ENCODE measurements around the gene SLIT3. TPM values are rescaled to one million over a fixed set of nuclear protein-coding genes. Genes with fewer than 3 reads are reported as not detected.

SLIT3 gene
- total RNA-seq, 3 donors from 2014 or later (not counting 1 experiment from before 2014, with no cell fraction given): 0.34 to 0.80 TPM; not detected in 1

DNA sequence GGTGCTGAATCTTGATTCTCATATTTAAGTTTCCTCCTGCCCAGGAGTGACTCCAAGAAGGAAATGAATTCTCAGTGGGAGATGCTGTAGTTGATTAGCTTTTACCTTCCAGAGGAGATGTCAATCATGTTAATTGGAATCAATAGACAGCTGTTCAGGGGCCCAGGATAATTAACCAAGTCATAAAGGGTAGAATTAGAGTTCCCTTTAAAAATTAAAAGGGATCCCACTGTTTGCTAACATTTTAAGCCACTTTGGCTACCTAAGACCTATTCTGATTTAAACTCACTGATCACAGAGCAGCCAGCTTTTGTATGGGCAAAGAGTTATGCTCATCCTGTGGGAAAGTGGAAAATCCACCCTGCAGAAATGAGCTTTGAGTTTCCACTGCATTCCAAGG is 249.6 kb downstream of the SLIT3 start:
- ATAC-seq (no peak), DNase-seq (no peak)
- H3K36me3 Mint-ChIP-seq: no peaks in the 10 kb centered on the region
- H3K27me3 Mint-ChIP-seq (ENCODE audit: low read depth in 2 of 2): peaks cover 6 to 39% of the 10 kb centered on the region in 2 donors
- Histone ChIP-seq H3K9me3 (ENCODE audit: control insufficient read depth, insufficient read depth, low read length) (no peaks in the 10 kb centered on the region), H3K27me3 (ENCODE audit: control insufficient read depth, insufficient read depth, low read length) (no peaks in the 10 kb centered on the region), H3K27ac (ENCODE audit: low read length) (no peak overlapping the region), H3K4me3 (ENCODE audit: low read length) (no peak overlapping the region), H3K36me3 (ENCODE audit: control insufficient read depth, insufficient read depth, low read length) (no peaks in the 10 kb centered on the region), H3K4me1 (ENCODE audit: control insufficient read depth, insufficient read depth, low read length) (no peaks in the 10 kb centered on the region)
- intact Hi-C loops (cut with micrococcal nuclease): no loop called here
- H3K4me3 Mint-ChIP-seq: no peak overlapping the region
- no peaks in the 10 kb centered on the region for H3K4me1 Mint-ChIP-seq
- TF ChIP-seq, protein P1, sequence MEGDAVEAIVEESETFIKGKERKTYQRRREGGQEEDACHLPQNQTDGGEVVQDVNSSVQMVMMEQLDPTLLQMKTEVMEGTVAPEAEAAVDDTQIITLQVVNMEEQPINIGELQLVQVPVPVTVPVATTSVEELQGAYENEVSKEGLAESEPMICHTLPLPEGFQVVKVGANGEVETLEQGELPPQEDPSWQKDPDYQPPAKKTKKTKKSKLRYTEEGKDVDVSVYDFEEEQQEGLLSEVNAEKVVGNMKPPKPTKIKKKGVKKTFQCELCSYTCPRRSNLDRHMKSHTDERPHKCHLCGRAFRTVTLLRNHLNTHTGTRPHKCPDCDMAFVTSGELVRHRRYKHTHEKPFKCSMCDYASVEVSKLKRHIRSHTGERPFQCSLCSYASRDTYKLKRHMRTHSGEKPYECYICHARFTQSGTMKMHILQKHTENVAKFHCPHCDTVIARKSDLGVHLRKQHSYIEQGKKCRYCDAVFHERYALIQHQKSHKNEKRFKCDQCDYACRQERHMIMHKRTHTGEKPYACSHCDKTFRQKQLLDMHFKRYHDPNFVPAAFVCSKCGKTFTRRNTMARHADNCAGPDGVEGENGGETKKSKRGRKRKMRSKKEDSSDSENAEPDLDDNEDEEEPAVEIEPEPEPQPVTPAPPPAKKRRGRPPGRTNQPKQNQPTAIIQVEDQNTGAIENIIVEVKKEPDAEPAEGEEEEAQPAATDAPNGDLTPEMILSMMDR (IDR thresholded peaks at IDR 0.05): no peak
- no peak overlapping the region for H3K27ac Mint-ChIP-seq
- no peaks in the 10 kb centered on the region for H3K9me3 Mint-ChIP-seq

DNA sequence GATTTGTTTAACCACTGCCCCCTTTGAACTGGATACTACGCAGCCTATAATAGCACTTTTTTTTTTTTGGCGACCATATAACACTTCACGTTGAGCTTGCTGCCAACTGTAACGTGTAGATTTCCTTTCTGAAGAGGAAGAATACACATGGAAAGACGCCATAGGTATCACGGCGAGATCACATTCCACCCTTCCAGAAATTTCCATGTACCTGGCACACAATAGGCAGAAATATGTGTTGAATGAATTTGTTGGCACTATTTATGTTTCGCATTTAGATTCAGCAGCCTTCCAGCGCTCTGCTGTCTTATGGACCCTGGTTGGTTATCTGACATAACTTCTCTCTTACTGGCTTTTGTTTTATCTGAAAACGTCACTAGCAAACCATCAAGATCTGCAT is 250.3 kb downstream of the SLIT3 start:
- no peak overlapping the region for H3K27ac ChIP-seq (ENCODE audit: low read length)
- ATAC-seq: no peak
- Mint-ChIP-seq H3K36me3 (no peaks in the 10 kb centered on the region), H3K9me3 (no peaks in the 10 kb centered on the region), H3K4me1 (no peaks in the 10 kb centered on the region), H3K4me3 (no peak overlapping the region), H3K27me3 (ENCODE audit: low read depth in 2 of 2) (peaks cover 6 to 39% of the 10 kb centered on the region in 2 donors), H3K27ac (no peak overlapping the region)
- H3K9me3 ChIP-seq (ENCODE audit: control insufficient read depth, insufficient read depth, low read length): no peaks in the 10 kb centered on the region
- no peaks in the 10 kb centered on the region for H3K4me1 ChIP-seq (ENCODE audit: control insufficient read depth, insufficient read depth, low read length)
- TF ChIP-seq, protein P1 (IDR thresholded peaks at IDR 0.05): no peak
- WGBS (ENCODE audit: insufficient coverage): 74% methylated on average over 7 of the region's 10 CpGs
- no peak for DNase-seq
- H3K36me3 ChIP-seq (ENCODE audit: control insufficient read depth, insufficient read depth, low read length): no peaks in the 10 kb centered on the region
- H3K27me3 ChIP-seq (ENCODE audit: control insufficient read depth, insufficient read depth, low read length): no peaks in the 10 kb centered on the region
- intact Hi-C loops (cut with micrococcal nuclease): no loop called here
- no peak overlapping the region for H3K4me3 ChIP-seq (ENCODE audit: low read length)

GRCh38 chr5:169050146-169050571 is 250.8 kb downstream of the SLIT3 start:
- no peaks in the 10 kb centered on the region for H3K27me3 ChIP-seq (ENCODE audit: control insufficient read depth, insufficient read depth, low read length)
- no peak for DNase-seq
- no peak overlapping the region for H3K4me3 Mint-ChIP-seq
- ATAC-seq: no peak
- peaks cover 4 to 35% of the 10 kb centered on the region in 2 donors for H3K27me3 Mint-ChIP-seq (ENCODE audit: low read depth in 2 of 2)
- WGBS (ENCODE audit: insufficient coverage): 60% methylated on average over 2 of the region's 2 CpGs
- TF ChIP-seq, protein P1 (IDR thresholded peaks at IDR 0.05): no peak
- H3K36me3 Mint-ChIP-seq: no peaks in the 10 kb centered on the region
- no peak overlapping the region for H3K27ac Mint-ChIP-seq
- intact Hi-C loops (cut with micrococcal nuclease): no loop called here
- H3K36me3 ChIP-seq (ENCODE audit: control insufficient read depth, insufficient read depth, low read length): no peaks in the 10 kb centered on the region
- no peak overlapping the region for H3K4me3 ChIP-seq (ENCODE audit: low read length)
- no peaks in the 10 kb centered on the region for H3K4me1 ChIP-seq (ENCODE audit: control insufficient read depth, insufficient read depth, low read length)
- no peaks in the 10 kb centered on the region for H3K4me1 Mint-ChIP-seq
- H3K27ac ChIP-seq (ENCODE audit: low read length): no peak overlapping the region
- H3K9me3 Mint-ChIP-seq: no peaks in the 10 kb centered on the region
- H3K9me3 ChIP-seq (ENCODE audit: control insufficient read depth, insufficient read depth, low read length): no peaks in the 10 kb centered on the region

DNA sequence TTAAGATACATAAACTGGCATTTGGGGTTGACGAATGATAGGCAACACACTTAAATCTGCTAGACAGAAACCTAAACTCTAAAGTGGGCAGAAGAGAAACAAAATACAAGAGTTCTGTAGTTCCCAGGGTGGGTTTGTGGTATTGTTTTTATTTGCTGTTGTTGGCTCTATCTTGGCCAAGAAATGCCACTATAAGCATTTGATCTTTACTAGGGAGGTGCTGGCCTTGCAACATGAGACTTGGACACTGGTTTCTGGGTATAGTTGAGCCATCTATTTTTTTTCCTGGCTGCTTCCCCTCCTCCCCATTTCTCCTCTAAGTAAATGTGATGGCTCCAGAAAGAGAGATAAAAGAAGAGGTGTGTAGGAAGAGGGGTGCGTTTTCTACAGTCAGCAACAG is 251.2 kb downstream of the SLIT3 start:
- DNase-seq (no peak), ATAC-seq (no peak)
- Histone ChIP-seq H3K27me3 (ENCODE audit: control insufficient read depth, insufficient read depth, low read length) (no peaks in the 10 kb centered on the region), H3K9me3 (ENCODE audit: control insufficient read depth, insufficient read depth, low read length) (no peaks in the 10 kb centered on the region), H3K36me3 (ENCODE audit: control insufficient read depth, insufficient read depth, low read length) (no peaks in the 10 kb centered on the region), H3K4me3 (ENCODE audit: low read length) (no peak overlapping the region), H3K27ac (ENCODE audit: low read length) (no peak overlapping the region), H3K4me1 (ENCODE audit: control insufficient read depth, insufficient read depth, low read length) (no peaks in the 10 kb centered on the region)
- H3K36me3 Mint-ChIP-seq: no peaks in the 10 kb centered on the region
- H3K4me1 Mint-ChIP-seq: no peaks in the 10 kb centered on the region
- TF ChIP-seq, protein P1 (IDR thresholded peaks at IDR 0.05): no peak
- 85% methylated on average over 1 of the region's 2 CpGs for WGBS (ENCODE audit: insufficient coverage)
- no peak overlapping the region for H3K27ac Mint-ChIP-seq
- intact Hi-C loops (cut with micrococcal nuclease): no loop called here
- H3K27me3 Mint-ChIP-seq (ENCODE audit: low read depth in 2 of 2): peaks cover 2 to 30% of the 10 kb centered on the region in 2 donors
- H3K4me3 Mint-ChIP-seq: no peak overlapping the region
- H3K9me3 Mint-ChIP-seq: no peaks in the 10 kb centered on the region

Measured in natural killer cell (primary cell).